T-cell (primary cell): ENCODE results near the gene LRRC71. TPM values are rescaled to one million over a fixed set of nuclear protein-coding genes. Genes with fewer than 3 reads are reported as not detected.

Experiments used
- ATAC-seq, 4 experiments: fragments of 200-7000 bp in 3 of 4; fragments of 150-1000 bp in 1 of 4; cut with Tn5 transposase; replicated peaks in 1 of 4; 1 replicate in 3 of 4; 2 replicates in 1 of 4; pipeline ENCODE4 v1.10.0; 2021; ENCODE audit warnings: moderate library complexity in 3 of 4, mild to moderate bottlenecking in 2 of 4, moderate number of reproducible peaks in 1 of 4
- CTCF ChIA-PET, 2 donors: fragments of 300-600 bp; sonication (Branson Sonifier 250); formaldehyde crosslinking; loops; one replicate each; lab custom pipeline; 2022; ENCODE audit warnings: antibody characterized with exemption in 2 of 2; lab: Charles Lee
- POLR2A ChIA-PET, 2 donors: fragments of 300-600 bp; sonication (Branson Sonifier 250); formaldehyde crosslinking; loops; one replicate each; lab custom pipeline; 2022; ENCODE audit warnings: antibody characterized with exemption in 2 of 2; lab: Charles Lee
- DNase-seq, 35 experiments: peaks; one replicate each; pipeline versions ENCODE4 v3.0.0 to v3.0.0-alpha.2; 2013 to 2023
- H3K27ac ChIP-seq: one replicate; pipeline ENCODE4 v1.5.1; 2013; ENCODE audit warnings: low read length
- H3K27me3 ChIP-seq, 2 experiments: replicated peaks in 1 of 2; 1 replicate in 1 of 2; 2 replicates in 1 of 2; pipeline versions ENCODE4 v1.6.1 to v1.7.0; 2013; ENCODE audit warnings: low read length in 1 of 2, mixed read lengths in 1 of 2; ENCODE audit not compliant: control insufficient read depth in 2 of 2, insufficient read depth in 2 of 2; ENCODE audit errors: extremely low read depth in 1 of 2
- H3K36me3 ChIP-seq, 2 donors: 1 replicate in 1 of 2; 2 replicates in 1 of 2; pipeline versions ENCODE4 v1.6.1 to v1.7.0; 2013; ENCODE audit warnings: low read length in 1 of 2; ENCODE audit not compliant: control insufficient read depth in 2 of 2, insufficient read depth in 1 of 2; ENCODE audit errors: extremely low read depth in 1 of 2
- H3K4me1 ChIP-seq, 2 experiments: 1 replicate in 1 of 2; 2 replicates in 1 of 2; pipeline versions ENCODE4 v1.6.1 to v1.7.0; 2013; ENCODE audit warnings: low read length in 2 of 2, mixed read lengths in 1 of 2; ENCODE audit not compliant: insufficient read depth in 2 of 2, control insufficient read depth in 1 of 2; ENCODE audit errors: extremely low read depth in 1 of 2
- H3K4me3 ChIP-seq, 2 donors: 1 replicate in 1 of 2; 2 replicates in 1 of 2; pipeline versions ENCODE4 v1.5.1 to v1.7.0; 2013; ENCODE audit warnings: mild to moderate bottlenecking in 2 of 2, low read length in 1 of 2, moderate library complexity in 1 of 2; ENCODE audit not compliant: control insufficient read depth in 1 of 2; ENCODE audit errors: extremely low read depth in 1 of 2
- H3K9me3 ChIP-seq: 2 replicates; pipeline ENCODE4 v1.7.0; 2013
- H3K27ac Mint-ChIP-seq, 2 donors: one replicate each; pipeline ENCODE4 v1.8.0; 2020 to 2021; ENCODE audit warnings: mild to moderate bottlenecking in 2 of 2, mixed read lengths in 2 of 2
- H3K27me3 Mint-ChIP-seq, 2 donors: one replicate each; pipeline ENCODE4 v1.8.0; 2021 to 2022; ENCODE audit warnings: mixed read lengths in 2 of 2
- H3K36me3 Mint-ChIP-seq: one replicate; pipeline ENCODE4 v1.8.0; 2021; ENCODE audit warnings: mixed read lengths
- H3K4me1 Mint-ChIP-seq, 3 donors: one replicate each; pipeline ENCODE4 v1.8.0; 2020 to 2022; ENCODE audit warnings: mixed read lengths in 3 of 3, mild to moderate bottlenecking in 1 of 3
- H3K4me3 Mint-ChIP-seq, 3 donors: one replicate each; pipeline ENCODE4 v1.8.0; 2020 to 2022; ENCODE audit warnings: mild to moderate bottlenecking in 3 of 3, mixed read lengths in 3 of 3, moderate library complexity in 3 of 3
- H3K9me3 Mint-ChIP-seq, 3 donors: one replicate each; pipeline ENCODE4 v1.8.0; 2020 to 2022; ENCODE audit warnings: mixed read lengths in 3 of 3
- WGBS: methylation state at CpG from one replicate; pipeline ENCODE4 v1.1.5; 2013; ENCODE audit warnings: missing lambda C conversion rate; ENCODE audit not compliant: insufficient coverage; 5-methylcytosine and 5-hydroxymethylcytosine counted together
- total RNA-seq, 35 experiments: library from RNA in 6 of 35; stranded (reverse) in 6 of 35; fragments of 120-200 nt in 1 of 35; gene quantifications; one replicate each; pipeline versions ENCODE4 v1.2.1 to v1.2.4 and lab custom pipeline; 2013 to 2026

The LRRC71 gene
- total RNA-seq, 5 donors from 2014 or later (not counting 1 experiment from before 2014, with no cell fraction given), result not detected

- no peak for DNase-seq
- peaks cover 12 to 15% of the 10 kb centered on the region in 2 donors for H3K36me3 ChIP-seq
- H3K4me3 ChIP-seq, result no peak overlapping the region
- no CpG with 5 or more reads among the region's 17 CpGs for WGBS
- ChIA-PET CTCF (no interaction called here), POLR2A (interaction anchor here in 1 of 2 donors (0.6 kb wide), 1 partner anchor 790 kb away, joined by 4 read pairs; no protein-coding TSS in a partner anchor)
- H3K36me3 Mint-ChIP-seq, result peaks cover 20% of the 10 kb centered on the region
- no peak overlapping the region for H3K27ac ChIP-seq
- H3K27me3 ChIP-seq, result peaks cover 0 to 22% of the 10 kb centered on the region in 2 experiments
- peaks cover 0 to 10% (median 5%) of the 10 kb centered on the region in 3 donors for H3K4me1 Mint-ChIP-seq
- H3K9me3 ChIP-seq, result no peaks in the 10 kb centered on the region
- H3K9me3 Mint-ChIP-seq, result no peaks in the 10 kb centered on the region
- no peak overlapping the region for H3K27ac Mint-ChIP-seq
- ATAC-seq, result no peak
- H3K27me3 Mint-ChIP-seq, result peaks cover 10 to 23% of the 10 kb centered on the region in 2 donors
- H3K4me1 ChIP-seq, result no peaks in the 10 kb centered on the region
- no peak overlapping the region for H3K4me3 Mint-ChIP-seq
Observed at GRCh38 chr1:156935505-156936128, 15.2 kb downstream of the LRRC71 start.

- ATAC-seq, result no peak
- Histone ChIP-seq H3K36me3 (peaks cover 15 to 16% of the 10 kb centered on the region in 2 donors), H3K4me3 (no peak overlapping the region), H3K27me3 (peaks cover 0 to 17% of the 10 kb centered on the region in 2 experiments), H3K27ac (no peak overlapping the region), H3K9me3 (no peaks in the 10 kb centered on the region), H3K4me1 (no peaks in the 10 kb centered on the region)
- 93% methylated on average over 3 of the region's 5 CpGs for WGBS
- peaks cover 26% of the 10 kb centered on the region for H3K36me3 Mint-ChIP-seq
- peaks cover 0 to 5% (median 5%) of the 10 kb centered on the region in 3 donors for H3K4me1 Mint-ChIP-seq
- peaks cover 5 to 18% of the 10 kb centered on the region in 2 donors for H3K27me3 Mint-ChIP-seq
- no peak for DNase-seq
- H3K4me3 Mint-ChIP-seq, result no peak overlapping the region
- H3K9me3 Mint-ChIP-seq, result no peaks in the 10 kb centered on the region
- POLR2A ChIA-PET, result no interaction called here
- CTCF ChIA-PET, result no interaction called here
- H3K27ac Mint-ChIP-seq, result no peak overlapping the region
Observed at GRCh38 chr1:156936191-156936590, 15.8 kb downstream of the LRRC71 start.

- peaks cover 0 to under 1% (median 0%) of the 10 kb centered on the region in 3 donors for H3K4me1 Mint-ChIP-seq
- no peaks in the 10 kb centered on the region for H3K9me3 Mint-ChIP-seq
- ATAC-seq (no peak), DNase-seq (no peak)
- H3K36me3 ChIP-seq, result peaks cover 15 to 21% of the 10 kb centered on the region in 2 donors
- no peak overlapping the region for H3K4me3 ChIP-seq
- 82% methylated on average over 8 of the region's 10 CpGs for WGBS
- no peak overlapping the region for H3K4me3 Mint-ChIP-seq
- H3K27ac Mint-ChIP-seq, result no peak overlapping the region
- H3K36me3 Mint-ChIP-seq, result peaks cover 29% of the 10 kb centered on the region
- H3K9me3 ChIP-seq, result no peaks in the 10 kb centered on the region
- POLR2A ChIA-PET, result no interaction called here
- no peaks in the 10 kb centered on the region for H3K4me1 ChIP-seq
- peaks cover 0 to 17% of the 10 kb centered on the region in 2 experiments for H3K27me3 ChIP-seq
- H3K27ac ChIP-seq, result no peak overlapping the region
- CTCF ChIA-PET, result no interaction called here
- peaks cover 0 to 12% of the 10 kb centered on the region in 2 donors for H3K27me3 Mint-ChIP-seq
Observed at GRCh38 chr1:156936721-156937220, 16.3 kb downstream of the LRRC71 start.

GRCh38 chr1:156937883-156938282 is 17.5 kb downstream of the LRRC71 start:
- Histone ChIP-seq H3K27me3 (peaks cover 0 to 12% of the 10 kb centered on the region in 2 experiments), H3K27ac (no peak overlapping the region), H3K4me1 (no peaks in the 10 kb centered on the region), H3K4me3 (no peak overlapping the region), H3K9me3 (no peaks in the 10 kb centered on the region), H3K36me3 (peaks cover 18 to 30% of the 10 kb centered on the region in 2 donors)
- no peak for DNase-seq
- peaks cover 0 to 5% of the 10 kb centered on the region in 2 donors for H3K27me3 Mint-ChIP-seq
- no CpG with 5 or more reads among the region's 8 CpGs for WGBS
- no peaks in the 10 kb centered on the region for H3K4me1 Mint-ChIP-seq
- POLR2A ChIA-PET, result no interaction called here
- H3K27ac Mint-ChIP-seq, result no peak overlapping the region
- no peak overlapping the region for H3K4me3 Mint-ChIP-seq
- CTCF ChIA-PET, result no interaction called here
- peaks cover 37% of the 10 kb centered on the region for H3K36me3 Mint-ChIP-seq
- ATAC-seq, result no peak
- no peaks in the 10 kb centered on the region for H3K9me3 Mint-ChIP-seq

GRCh38 chr1:156938813-156939212 is 18.4 kb downstream of the LRRC71 start:
- peak overlapping the region in 1 of 2 donors; percentile 18 for H3K27ac Mint-ChIP-seq
- Histone ChIP-seq H3K36me3 (peaks cover 24 to 36% of the 10 kb centered on the region in 2 donors), H3K4me1 (no peaks in the 10 kb centered on the region), H3K27ac (no peak overlapping the region), H3K4me3 (no peak overlapping the region), H3K9me3 (no peaks in the 10 kb centered on the region), H3K27me3 (peaks cover 0 to 7% of the 10 kb centered on the region in 2 experiments)
- POLR2A ChIA-PET, result no interaction called here
- WGBS, result 51% methylated on average over 6 of the region's 7 CpGs
- ATAC-seq, result no peak
- H3K4me1 Mint-ChIP-seq, result no peaks in the 10 kb centered on the region
- DNase-seq, result no peak
- no peaks in the 10 kb centered on the region for H3K9me3 Mint-ChIP-seq
- H3K36me3 Mint-ChIP-seq, result peaks cover 42% of the 10 kb centered on the region
- no peaks in the 10 kb centered on the region for H3K27me3 Mint-ChIP-seq
- CTCF ChIA-PET, result no interaction called here
- H3K4me3 Mint-ChIP-seq, result no peak overlapping the region

GRCh38 chr1:156939786-156940334 is 19.4 kb downstream of the LRRC71 start:
- H3K9me3 ChIP-seq, result no peaks in the 10 kb centered on the region
- peaks cover 32 to 45% of the 10 kb centered on the region in 2 donors for H3K36me3 ChIP-seq
- Mint-ChIP-seq H3K4me1 (no peaks in the 10 kb centered on the region), H3K27me3 (no peaks in the 10 kb centered on the region), H3K36me3 (peaks cover 48% of the 10 kb centered on the region), H3K4me3 (no peak overlapping the region), H3K27ac (no peak overlapping the region), H3K9me3 (no peaks in the 10 kb centered on the region)
- no peak overlapping the region for H3K27ac ChIP-seq
- ChIA-PET POLR2A (no interaction called here), CTCF (no interaction called here)
- peaks cover 0 to 7% of the 10 kb centered on the region in 2 experiments for H3K27me3 ChIP-seq
- DNase-seq (no peak), ATAC-seq (no peak)
- 81% methylated on average over 9 of the region's 13 CpGs for WGBS
- H3K4me3 ChIP-seq, result no peak overlapping the region
- H3K4me1 ChIP-seq, result no peaks in the 10 kb centered on the region
